ENCODE data around the gene SLC39A11. TPM values are rescaled to one million over a fixed set of nuclear protein-coding genes. Genes with fewer than 3 reads are reported as not detected.
A peak's percentile ranks its signal among the peaks of the same experiment; 100 is the strongest.

Gene SLC39A11
- total RNA-seq, 1 experiment from 2014 or later, result 7.9 TPM

DNA sequence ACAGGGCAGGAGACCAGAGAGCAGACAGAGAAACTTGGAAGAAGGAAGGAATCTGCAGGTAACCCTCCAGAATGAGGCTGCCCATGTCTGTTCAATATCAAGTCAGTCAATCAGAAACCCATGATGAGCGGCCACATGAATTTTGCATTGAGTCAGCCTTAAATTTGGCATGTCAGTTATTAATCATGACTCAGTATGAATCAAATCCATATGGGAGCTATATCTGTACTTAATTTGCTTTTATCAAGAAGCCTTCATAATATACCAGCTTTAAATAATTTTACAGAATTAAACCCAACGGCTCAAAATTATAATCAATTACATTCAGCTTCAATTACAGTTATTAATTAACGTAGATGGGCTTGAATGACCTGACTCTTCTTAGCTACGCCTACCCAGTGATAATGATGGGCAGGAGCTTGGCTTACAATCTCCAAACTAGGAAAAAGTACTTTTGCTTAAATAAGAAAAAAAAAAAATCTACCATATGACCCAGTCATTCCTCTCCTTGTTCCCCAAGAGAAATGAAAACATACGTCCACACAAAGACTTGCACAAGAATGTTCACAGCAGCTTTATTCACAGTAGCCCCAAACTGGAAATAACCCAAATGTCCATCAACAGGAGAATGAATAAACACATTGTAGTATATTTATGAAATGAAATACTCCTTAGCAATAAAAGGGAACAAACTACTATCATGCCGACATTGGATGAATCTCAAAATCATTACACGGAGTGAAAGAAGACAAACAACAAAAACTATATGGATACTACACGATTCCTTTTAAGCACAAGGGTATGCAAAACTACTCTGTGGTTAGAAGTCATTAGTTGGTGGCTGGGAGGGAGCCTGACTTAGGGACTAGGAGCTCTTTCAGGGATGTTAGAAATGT lies 48.6 kb downstream of the SLC39A11 start:
- DNase-seq (ENCODE audit: low read depth), result peak; percentile 58

DNA sequence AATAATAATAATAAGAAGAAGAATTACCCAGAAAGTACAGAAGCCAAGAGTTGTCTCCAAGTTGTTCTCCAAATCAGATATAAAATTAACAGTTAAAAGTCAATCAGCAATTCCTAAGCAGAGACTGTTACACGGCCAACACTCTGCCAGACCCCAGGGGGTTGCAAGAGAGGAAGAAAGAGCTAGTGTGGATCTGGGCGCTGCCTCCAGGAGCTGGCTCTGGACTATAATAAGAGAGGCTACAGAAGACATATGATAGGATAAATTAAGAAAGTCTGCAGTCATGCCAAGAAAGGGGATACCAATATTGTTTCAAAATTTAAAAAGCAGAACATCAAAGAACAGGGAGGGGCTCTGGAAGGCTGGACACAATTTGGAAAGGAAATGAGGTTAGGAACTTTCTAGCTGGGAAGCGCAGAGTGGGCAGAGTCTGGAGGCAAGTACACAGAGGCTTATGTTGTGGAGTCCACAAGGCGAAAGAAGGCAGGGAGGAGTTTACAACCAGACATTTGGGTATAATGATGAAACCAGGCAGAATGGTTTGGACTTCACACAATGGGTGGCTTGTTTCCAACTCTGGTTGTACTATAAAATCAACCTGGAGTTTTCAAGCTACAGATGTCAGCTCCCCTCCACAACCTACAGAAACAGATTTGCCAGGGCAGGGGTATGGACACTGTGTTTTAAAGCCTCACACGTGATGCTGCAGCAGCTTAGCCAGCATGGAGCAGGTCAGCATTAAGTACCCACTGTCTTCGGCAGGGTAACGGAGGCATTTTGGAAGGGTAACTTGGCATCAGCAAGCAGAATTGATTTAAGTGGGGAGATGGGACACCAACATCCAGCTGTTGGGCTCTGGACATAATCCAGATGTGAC lies 49.4 kb downstream of the SLC39A11 start:
- DNase-seq (ENCODE audit: low read depth), result peak; percentile 46

DNA sequence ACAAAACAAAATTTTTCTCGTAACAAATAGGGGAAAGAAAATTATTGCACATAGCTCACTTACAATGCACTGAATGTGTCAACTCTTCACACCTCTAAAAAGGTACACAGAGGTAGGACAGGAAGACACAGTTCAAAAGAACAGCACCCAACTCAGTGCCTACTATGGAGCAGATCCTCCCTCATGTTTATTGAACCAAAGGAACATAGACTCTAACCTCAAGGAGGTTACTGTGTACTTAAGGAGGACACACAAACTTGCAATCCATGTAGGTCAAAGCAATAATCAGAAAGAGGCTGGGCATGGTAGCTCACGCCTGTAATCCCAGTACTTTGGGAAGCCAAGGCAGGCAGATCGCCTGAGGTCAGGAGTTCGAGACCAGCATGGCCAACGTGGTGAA lies 50.3 kb downstream of the SLC39A11 start:
- no peak for DNase-seq (ENCODE audit: low read depth)

DNA sequence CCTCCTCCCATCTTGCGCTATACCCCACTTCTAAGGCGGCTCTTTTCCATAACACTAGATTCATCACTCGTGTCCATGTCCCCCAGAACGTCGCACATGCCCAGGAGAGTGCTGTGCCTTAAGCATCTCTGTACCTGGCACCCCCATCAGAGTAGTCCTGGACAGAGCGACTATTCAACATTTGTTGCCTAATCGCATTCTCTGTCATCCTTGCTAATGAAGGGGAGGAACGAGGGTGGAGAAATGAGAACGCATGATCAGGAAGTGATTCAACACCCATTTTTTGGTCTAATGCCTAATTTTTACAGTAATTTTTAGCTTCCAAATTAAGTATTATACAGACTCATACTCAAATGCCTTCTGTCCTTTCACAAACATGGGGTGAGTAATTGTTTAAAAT lies 53.2 kb downstream of the SLC39A11 start:
- DNase-seq (ENCODE audit: low read depth), result no peak

DNA sequence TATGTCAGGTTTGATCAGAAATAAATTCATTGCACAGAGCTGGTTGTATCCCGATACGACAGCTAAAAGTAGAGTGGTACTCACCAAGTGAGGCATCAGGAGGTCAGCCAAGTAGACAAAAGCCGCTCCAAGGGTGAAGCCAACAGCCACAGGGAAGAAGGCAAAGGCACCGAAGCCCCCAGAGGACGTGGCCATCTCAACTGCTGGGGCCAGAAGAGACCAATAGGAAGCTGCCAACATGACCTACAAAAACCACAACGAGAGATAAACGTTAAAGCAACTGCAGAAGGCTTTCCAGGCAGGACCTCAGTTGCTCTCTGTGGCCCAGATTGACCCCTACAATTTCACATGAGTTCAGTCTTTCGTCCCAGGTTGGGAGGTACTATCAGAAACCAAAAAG lies 61.0 kb downstream of the SLC39A11 start:
- no peak for DNase-seq (ENCODE audit: low read depth)

DNA sequence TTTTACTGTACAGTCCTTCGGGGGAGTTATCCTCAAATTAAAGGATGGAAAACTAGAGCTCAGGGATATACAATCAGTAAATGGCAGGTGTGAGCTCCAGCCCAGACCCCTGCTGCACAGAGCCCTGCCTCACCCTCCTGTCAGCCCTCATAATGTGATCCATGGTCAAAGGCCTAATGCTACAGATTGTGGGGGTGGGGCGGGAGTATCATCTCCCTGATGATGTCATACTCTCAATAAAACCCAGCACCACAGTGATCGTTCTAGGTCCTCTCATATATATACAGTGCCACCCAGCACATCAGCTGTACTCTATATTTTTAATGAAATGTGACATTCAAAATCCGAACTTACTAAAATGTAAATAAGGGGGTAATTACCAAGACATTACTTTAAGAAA lies 61.5 kb downstream of the SLC39A11 start:
- DNase-seq (ENCODE audit: low read depth), result no peak

DNA sequence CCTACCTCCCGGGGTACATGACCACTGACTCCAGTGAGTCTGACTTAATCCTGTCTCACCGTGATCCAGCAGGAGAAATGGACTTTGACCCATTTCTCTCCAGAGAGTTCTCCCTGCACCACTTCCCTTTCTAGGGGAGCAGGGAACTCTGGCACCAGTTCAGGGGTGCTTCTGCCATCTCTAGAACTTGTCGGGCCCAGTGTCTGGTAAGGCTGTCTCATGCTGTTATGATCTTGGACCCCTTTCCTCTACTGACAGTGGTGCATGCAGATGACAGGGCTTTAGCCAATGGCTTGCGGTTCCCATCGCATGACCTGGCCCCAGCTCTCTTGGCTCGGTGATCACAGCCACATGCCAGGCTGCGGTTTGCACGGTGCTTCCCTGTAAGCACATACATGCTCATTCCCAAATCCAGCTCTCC lies 62.0 kb downstream of the SLC39A11 start:
- no peak for DNase-seq (ENCODE audit: low read depth)

- DNase-seq (ENCODE audit: low read depth), result no peak
Measured at GRCh38 chr17:73029991-73030390, 62.5 kb downstream of the SLC39A11 start.

- DNase-seq (ENCODE audit: low read depth), result no peak
Measured at GRCh38 chr17:73029021-73029420, 63.5 kb downstream of the SLC39A11 start.

- DNase-seq (ENCODE audit: low read depth), result no peak
Measured at GRCh38 chr17:73028299-73028755, 64.2 kb downstream of the SLC39A11 start.

GRCh38 chr17:73027130-73027741 lies 65.3 kb downstream of the SLC39A11 start:
- DNase-seq (ENCODE audit: low read depth), result no peak

GRCh38 chr17:73025041-73025560 lies 67.4 kb downstream of the SLC39A11 start:
- no peak for DNase-seq (ENCODE audit: low read depth)

DNA sequence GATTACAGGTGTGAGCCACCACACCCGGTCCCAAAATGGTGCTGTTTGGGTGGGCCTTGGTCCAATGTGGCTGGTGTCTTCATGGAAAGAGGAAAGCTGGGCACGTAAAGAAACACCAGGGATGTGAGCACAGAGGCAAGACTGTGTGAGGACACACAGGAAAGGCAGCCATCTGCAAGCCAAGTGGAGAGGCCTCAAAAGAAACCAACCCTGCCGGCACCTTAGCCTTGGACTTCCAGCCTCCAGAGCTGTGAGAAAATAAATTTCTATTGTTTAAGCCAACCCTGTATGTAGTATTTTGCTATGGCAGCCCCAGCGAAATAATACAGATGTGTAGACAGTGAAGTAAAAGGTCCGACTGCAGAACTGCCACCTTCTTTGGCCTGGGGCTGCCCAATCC lies 68.7 kb downstream of the SLC39A11 start:
- DNase-seq (ENCODE audit: low read depth), result no peak

- DNase-seq (ENCODE audit: low read depth), result no peak
Measured at GRCh38 chr17:73022694-73023093, 69.8 kb downstream of the SLC39A11 start.

- no peak for DNase-seq (ENCODE audit: low read depth)
Measured at GRCh38 chr17:73021771-73022170, 70.7 kb downstream of the SLC39A11 start.

DNA sequence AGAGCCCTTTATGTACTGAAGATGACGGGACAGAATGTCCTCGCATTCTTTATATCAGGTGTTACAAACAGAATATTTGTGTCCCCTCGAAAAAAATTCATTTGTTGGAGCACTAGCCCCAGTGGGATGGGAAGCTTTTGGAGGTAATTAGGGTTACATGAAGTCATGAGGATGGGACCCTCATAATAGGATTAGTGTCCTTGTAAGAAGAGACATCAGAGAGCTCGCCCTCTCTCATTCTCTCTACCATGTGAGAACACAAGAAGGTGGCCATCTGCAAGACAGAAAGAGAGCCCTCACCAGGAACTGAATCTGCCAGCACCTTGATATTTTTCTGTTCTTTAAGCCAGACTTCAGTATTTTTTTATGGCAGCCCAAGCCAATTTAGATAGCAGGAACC lies 72.4 kb downstream of the SLC39A11 start:
- no peak for DNase-seq (ENCODE audit: low read depth)

- DNase-seq (ENCODE audit: low read depth), result no peak
Measured at GRCh38 chr17:73018599-73018998, 73.9 kb downstream of the SLC39A11 start.

DNA sequence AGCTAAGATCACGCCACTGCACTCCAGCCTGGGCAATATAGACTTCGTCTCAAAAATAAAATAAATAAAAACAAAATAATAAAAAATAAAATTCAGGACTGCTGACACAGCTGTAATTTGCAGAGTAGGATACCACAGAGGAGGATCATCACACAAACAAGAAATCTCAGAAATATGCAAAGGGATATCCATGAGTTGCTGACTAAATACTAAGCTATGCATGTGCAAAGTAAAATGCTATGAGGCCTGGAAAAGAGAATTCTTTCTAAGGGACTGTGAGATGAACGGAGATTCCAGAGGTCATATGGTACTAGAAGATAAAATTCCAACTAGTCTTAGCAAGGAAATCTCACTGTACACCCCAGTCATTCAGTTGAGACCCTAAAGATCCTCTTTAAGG lies 74.8 kb downstream of the SLC39A11 start:
- DNase-seq (ENCODE audit: low read depth), result peak; percentile 43

- DNase-seq (ENCODE audit: low read depth), result no peak
Measured at GRCh38 chr17:73015722-73016276, 76.7 kb downstream of the SLC39A11 start.

GRCh38 chr17:73013816-73014663 lies 78.4 kb downstream of the SLC39A11 start:
- peak; percentile 22 for DNase-seq (ENCODE audit: low read depth)

DNA sequence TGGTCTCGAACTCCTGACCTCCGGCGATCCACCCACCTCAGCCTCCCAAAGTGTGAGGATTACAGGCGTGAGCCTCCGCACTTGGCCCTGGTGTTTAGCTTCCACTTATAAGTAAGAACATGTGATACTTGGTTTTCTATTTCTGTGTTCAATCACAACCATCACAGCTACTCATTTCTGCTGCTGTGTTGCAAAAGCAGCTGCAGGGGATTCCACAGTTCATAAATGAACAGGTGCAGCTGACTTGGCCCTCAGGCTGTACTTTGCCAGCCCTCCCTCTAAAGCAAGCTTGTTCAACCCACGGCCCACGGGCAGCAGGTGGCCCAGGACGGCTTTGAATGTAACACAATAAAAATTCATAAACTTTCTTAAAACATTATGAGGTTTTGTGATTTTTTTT lies 79.2 kb downstream of the SLC39A11 start:
- no peak for DNase-seq (ENCODE audit: low read depth)

All from RPMI7951 (cell line).